ENCODE data around the gene PCDH7. TPM values are rescaled to one million over a fixed set of nuclear protein-coding genes. Genes with fewer than 3 reads are reported as not detected.
A peak's percentile ranks its signal among the peaks of the same experiment; 100 is the strongest.

The PCDH7 gene
- total RNA-seq, 1 donor from 2014 or later, result 96.1 TPM

DNA sequence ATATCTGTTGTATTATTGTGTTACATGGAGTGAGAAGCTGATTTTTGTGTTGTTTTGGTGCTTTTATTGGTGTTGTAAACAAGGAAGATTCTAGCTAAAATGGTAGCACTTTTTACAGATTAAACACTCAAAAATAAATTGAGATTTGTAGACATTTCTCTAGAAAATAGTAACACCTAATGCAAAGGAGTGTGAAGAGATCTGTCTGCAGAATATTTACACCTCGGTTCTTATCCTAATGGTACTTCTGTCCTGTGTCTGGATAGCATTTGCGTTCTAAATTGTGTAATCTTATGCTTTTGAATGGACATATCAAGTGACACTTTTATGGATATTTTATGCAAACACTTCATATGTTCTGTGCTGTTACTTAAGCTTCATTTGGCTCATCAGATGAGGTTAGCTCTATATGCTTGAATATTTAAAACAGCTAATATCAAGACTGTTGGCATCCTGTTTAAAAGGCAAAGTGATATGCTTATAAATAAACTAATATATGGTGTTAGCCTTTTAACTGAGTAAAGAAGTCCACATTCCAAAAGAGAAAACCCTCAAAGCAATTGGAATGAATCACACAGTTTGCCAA lies 6.0 kb downstream of the PCDH7 start:
- DNase-seq (ENCODE audit: low spot score), result peak; percentile 57

DNA sequence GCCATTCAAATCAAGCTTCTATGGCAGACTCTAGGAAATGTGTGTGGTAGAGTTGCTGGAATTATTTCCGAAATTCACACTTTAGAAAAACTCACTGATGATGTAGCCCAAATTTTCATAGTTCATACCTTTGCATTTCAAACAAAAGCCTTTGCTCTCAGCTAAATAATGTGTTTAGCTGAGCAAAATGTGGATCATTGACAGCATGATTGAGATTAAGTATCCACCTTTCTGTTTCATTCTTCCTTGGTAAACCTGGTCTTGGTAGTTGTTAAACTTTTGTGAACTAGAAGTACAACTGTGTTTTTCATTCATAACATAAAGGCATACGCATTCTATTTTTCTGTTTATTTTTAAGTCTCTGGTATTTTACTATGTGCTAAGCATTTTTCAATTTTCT lies 7.2 kb downstream of the PCDH7 start:
- no peak for DNase-seq (ENCODE audit: low spot score)

DNA sequence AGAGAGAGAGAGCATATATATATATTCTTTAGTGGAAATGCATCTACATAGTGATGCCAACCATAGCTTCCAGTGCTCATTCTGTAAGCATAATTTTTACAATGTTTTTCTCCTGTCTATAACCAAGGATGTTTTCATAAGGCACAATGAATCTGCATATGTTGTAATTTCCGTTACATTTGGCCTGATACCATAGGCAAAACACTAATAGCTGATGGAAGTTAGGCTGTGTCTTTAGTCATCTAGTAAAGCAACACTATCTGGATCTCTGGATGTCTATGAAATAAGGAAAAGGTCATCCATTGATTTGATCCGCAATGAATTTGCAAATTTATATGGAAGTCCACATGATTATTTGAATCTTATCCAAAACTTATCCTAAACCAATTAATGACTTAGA lies 8.1 kb downstream of the PCDH7 start:
- DNase-seq (ENCODE audit: low spot score), result no peak

DNA sequence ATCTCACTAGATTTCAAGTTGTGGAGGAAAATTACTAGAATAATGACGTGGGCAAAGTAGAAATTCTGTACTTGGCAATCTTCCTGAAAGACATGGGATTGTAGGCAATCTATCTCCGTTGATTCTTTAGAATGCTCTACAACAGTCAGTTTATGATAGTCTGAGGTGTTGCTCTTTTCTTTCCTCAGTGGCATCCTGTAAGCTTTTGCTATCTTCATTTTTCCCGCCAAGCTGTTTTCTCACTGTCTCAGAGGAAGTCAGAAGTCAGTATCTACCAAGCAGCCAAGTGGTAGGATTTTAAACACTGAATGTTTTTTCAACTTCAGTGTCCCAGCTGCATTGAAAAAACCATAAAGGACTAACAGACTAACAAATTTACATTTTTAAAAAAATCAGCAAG lies 23.7 kb downstream of the PCDH7 start:
- DNase-seq (ENCODE audit: low spot score), result no peak

DNA sequence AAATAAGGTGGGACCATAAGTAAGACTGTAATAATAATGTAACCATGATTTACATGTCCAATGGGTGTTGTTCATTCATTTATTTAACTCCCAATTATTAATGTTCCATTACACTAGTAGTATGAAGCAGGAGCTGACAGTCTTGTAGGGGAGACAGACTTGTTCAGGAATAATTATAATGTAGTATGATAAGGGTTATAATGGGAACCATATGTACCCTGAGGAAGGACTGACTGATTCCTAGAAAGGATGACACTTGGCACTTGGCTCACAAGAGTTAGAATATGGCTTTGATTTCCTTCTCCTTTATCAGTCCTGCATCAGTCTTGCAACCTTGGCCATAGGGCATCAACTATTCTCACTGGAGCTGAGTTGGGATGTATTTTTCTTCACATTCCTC lies 24.2 kb downstream of the PCDH7 start:
- DNase-seq (ENCODE audit: low spot score), result no peak

DNA sequence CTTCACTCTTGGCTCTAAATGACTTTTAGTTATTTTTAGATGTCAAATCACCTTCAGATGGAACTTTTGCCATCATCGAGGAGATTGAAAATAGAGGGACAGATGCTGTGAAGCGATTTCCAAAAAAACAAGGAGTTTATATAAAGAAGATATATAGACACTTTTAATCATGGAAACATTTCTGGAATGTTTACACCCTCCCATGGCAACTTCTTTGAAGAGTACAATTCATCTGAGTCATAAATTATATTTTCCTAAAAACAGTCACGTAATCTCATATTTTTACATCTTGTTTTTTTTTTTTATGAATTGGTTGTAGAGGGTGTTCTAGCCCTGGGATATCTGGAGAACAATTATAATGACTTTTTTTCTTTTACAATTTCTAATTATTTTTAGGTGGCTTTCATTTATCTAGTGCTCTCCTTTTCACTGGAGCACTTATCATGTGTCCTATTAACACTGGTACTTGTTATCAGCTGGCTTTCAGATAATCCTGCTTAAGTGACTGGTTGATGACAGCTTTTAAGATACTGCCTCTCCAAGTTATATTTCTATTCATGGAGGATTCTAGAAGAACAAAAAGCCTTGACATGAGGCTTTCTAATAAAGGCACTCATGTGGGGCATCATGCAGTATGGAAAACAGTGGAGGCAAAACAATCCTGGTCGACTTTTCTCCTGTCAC lies 24.9 kb downstream of the PCDH7 start:
- no peak for DNase-seq (ENCODE audit: low spot score)

DNA sequence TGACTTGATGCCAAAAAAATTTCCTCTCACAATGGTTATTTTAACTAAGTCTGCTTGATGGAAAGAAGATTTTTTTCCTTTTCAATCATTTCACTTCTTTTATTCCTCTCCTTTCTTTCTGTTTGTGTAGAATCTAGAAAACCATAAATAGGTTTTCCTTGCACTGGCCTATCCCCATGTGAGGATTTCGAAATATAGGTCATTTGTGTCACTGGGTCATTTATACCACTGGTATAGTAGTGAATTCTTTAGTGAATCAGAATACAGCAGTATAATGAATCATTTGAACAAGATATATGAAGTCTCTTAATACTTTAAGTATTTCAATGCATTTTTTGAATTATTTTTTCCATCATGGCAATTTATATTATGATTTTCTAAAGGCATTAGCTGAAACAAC lies 26.6 kb downstream of the PCDH7 start:
- no peak for DNase-seq (ENCODE audit: low spot score)

DNA sequence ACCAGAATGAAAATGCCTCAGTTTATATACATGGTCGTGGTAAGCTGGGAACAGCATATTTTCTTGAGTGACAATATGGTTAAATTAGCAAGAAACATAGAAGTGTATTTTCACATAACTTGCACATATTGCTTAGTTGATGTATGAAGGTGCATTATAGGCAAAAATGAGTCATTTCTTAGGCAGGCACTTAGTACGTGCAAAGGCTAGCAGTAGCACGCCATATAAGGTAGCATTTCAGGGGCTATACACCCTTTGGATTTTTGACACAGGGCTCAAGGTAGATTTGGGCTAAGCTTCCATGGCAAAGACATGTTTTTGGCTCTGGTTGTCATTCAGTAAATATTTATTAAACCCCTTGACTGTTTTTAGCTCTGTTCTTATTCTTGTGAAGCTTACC lies 33.1 kb downstream of the PCDH7 start:
- peak; percentile 76 for DNase-seq (ENCODE audit: low spot score)

DNA sequence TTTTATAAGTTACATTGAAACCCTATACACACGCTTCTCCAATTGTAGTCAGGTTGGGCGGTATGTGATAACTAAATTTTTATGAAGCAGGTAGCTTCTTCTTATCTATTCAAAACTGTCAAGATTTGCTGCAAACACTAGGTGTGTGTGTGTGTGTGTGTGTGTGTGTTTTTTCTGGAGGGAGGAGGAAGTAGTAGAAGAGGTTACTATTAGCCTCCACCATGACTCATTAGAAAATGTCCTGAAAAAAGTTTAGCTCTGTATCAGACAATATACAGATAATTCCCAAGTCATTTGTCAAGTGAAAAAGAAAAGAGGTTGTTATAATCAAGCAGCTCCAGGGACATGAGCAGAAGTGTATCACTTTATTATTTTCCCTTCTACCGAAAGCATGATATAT lies 33.9 kb downstream of the PCDH7 start:
- DNase-seq (ENCODE audit: low spot score), result no peak

DNA sequence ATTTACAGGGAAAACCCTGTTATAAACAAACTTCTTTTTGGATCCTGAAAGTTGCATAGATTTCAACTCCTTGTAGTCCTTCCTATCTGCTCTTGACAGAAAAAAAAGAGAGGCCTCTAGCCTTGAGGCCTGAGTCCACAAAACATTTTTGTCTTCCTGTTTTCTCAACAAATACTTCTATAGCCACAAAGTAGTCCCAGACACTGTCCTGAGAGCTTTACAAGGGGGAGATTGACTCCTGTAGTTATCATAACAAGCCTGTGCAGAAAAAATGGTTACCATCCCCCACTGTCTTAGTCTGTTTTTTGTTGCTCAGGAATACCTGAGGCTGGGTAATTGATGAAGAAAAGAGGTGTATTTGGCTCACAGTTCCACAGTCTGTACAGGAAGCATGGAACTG lies 35.2 kb downstream of the PCDH7 start:
- no peak for DNase-seq (ENCODE audit: low spot score)

DNA sequence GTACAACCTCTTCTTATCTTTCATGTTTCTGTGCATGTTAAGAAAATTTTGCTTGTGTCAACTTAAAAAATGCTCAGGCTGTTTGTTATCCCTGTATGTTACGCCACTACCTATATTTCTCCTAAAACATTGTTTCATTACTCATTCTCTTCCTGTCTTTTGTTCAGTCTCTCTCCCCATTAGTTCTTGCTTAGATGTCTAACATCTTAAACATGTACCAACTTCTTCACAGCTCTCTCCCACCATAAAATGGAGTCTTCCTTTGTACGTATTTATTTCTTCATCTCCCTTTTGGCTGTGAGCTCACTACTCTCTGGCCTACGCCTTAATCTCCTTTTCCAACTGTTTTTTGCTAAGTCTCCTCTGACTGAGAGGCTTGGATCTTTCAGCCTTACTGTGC lies 36.4 kb downstream of the PCDH7 start:
- no peak for DNase-seq (ENCODE audit: low spot score)

DNA sequence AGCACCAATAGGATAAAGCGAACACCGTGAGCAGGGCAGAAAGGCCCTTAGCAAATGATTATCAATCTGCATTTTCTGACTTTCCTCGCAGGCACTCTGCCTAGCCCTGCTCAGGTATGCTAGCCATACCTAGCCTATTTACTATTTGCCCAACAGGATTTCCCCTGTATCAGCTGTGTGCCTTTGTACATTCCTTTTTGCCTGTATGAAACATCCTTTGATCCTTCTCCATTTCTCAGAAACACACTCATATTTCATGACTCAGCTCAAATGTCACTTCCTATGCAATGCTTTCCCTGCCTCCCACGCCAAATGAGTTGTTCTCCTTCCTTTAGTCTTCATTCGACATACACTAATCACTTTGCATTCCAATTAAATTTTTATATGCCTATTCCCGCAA lies 37.2 kb downstream of the PCDH7 start:
- peak; percentile 45 for DNase-seq (ENCODE audit: low spot score)

DNA sequence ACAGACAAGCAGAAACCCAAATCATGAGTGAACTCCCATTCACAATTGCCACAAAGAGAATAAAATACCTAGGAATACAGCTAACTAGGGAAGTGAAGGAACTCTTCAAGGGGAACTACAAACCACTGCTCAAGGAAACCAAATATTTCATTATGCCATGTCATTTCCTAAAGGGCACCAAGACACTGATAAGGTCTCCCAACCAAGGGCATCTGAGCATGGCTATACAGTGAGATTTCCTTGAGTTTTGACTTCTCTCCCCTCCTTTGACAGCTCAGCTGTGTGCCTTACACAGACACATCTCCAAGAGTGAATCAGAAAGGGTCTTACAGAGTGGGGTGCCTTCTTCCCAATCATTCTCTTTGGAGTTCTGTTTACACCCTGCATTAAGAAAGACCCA lies 40.4 kb downstream of the PCDH7 start:
- no peak for DNase-seq (ENCODE audit: low spot score)

DNA sequence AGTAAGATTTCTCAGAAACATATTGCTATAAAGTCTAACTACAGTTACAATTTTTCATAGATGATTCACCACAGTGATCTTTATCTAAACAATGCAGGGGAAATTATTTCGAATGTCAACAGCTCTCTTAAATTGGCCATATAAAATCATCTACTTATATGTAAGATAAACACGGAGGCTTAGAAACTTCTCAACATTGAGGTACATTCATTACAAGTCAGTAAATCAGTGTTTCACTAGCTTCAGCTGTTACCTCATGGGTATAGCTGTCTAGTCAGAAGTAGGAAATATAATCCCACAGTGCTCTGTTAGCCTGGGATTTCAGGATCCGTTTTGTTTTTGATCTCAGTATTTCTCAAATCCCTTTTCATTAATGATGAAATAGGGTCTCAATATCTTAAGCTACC lies 43.2 kb downstream of the PCDH7 start:
- peak; percentile 68 for DNase-seq (ENCODE audit: low spot score)

DNA sequence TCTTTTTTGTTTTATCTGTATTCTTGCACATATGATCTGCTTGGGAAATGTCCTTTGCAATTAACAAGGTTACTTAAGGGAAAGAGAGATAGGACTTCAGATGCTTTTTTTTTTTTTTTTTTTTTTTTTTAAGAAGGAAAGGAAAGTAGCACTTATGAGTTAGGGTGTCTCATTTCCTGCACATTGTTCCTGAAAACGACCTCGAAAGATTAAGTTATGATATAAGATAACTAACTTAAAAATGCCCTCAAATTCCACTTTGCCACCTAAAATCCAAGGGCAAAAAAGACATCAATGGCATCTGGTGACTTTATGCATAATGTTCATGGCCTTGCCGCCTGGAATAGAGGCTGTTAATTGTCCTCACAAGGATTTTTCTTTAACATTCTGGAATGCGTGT lies 44.9 kb downstream of the PCDH7 start:
- DNase-seq (ENCODE audit: low spot score), result no peak

DNA sequence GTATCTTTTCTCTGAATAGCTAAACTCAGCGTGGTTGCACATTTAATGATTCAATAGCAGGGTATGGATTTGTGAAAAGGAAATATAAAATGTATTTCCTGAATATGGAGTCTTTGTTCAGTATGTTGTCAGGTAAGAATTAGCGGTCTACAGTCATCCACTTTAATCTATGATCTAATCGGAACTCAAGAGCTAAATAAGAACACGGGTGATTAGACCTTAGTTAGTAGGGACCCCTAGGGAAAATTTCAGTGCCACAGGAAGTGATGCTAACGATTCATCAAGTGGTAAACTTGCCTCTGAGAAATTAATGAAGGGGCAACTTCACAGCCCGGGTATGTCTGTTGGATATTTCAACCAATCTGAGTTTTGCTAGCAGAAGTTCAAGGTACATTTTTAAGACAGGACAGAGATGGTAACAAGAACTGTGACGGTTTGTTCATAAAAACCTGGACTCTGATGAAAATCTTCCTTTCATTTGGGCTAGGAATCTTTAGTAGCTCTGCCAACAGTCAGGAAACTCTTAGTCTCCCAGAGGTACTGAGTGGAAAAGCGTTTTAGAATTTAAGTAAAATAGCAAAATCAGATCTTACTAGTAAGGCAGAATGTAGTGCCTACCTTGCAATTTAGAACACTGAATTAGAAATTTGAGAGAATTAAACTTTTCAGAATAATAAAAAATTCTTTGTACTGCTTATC lies 47.1 kb downstream of the PCDH7 start:
- DNase-seq (ENCODE audit: low spot score), result no peak

DNA sequence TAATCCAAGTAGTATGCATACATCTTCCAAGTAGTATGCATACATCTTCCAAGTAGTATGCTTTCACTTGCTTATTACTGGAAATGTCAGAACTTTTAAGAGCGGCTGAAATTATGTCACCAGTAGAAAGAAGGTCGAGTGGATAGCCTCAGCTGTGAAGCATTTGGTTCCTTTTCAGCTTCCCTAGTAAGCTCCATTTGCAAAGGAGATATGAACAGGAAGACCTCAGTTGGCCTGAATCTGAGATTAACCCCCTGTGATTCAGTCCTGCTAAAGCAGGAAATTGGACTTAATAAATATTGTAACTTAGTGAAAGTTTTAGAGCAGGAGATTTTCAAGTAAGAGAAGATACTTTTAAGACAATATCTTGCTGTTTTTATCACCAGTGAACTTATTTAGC lies 48.1 kb downstream of the PCDH7 start:
- DNase-seq (ENCODE audit: low spot score), result no peak

DNA sequence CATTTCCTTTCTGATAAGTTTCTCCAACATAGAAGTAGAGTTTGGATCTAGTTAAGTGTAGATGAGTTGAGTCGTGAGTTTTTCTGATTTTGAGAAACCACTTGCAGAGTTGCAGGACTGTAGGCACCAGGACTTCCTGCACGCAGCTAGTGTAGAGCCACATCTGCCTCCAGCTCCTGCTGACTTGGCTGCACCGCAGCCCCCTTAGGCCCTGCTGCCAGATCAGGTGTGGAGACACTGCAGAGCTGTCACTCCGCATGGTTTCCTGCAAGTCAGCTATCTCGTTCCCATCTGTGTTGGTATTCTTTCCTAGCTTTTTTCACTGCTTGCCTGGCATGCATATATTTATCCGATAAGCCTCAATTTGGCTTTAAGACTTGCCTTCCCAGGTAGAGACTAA lies 48.9 kb downstream of the PCDH7 start:
- no peak for DNase-seq (ENCODE audit: low spot score)

DNA sequence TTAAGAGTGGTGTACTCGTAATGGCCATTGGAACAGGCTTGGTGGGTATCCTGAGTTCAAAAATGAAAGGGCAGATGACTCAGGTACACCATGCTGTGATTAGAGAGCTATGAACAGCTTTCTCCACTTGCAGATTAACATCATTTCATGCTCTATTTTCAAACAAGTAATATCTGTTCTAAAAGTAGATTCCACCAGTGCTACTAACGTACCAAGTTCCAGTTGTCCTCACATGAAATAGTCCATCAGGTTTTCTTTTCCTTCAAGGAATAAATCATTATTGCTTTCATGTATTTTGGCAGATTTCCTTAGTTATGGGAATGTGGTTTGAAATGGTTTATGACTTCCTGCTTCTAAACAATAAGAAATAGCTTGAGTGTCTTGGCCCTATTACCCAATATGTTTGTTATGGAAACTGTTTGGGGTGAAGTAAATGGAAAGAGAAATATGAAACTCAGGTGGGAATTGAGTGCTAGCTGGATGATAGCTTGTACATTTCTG lies 49.9 kb downstream of the PCDH7 start:
- peak; percentile 35 for DNase-seq (ENCODE audit: low spot score)

DNA sequence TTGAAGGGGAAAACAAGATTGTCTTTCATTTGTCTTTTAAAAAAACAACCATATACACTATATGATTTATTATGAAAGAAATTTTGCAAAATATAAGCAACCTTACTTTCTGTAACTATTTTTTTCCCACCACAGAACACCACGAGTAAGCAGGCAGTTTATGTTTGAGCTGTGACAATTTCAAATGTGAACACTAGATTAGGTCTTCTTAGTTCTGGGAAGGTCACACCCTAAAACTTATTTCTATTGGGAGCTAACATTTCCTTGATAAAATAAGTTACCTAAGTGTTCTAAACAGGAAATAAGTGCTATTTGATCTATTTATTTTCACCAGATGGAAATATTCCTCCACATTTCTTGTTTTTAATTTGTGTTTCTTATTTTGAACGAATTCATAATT lies 50.6 kb downstream of the PCDH7 start:
- DNase-seq (ENCODE audit: low spot score), result no peak

DNA sequence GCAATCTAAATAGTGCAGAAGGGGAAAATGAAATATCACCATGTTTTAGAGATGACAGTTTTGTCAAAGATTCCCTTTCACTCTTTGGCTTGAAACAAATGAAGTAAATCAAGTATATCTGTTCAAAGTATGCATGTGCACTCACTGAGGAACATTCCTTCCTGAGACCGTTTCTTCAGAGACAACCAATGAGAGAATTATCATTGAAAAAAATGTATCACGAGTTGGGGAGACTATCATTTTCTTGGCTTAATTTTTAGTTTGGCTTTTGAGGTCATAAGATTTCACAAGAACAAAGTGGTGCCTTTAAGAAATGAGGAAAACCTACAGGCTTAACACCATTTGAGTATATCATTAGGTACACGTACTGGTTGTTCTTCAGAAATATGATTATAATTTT lies 56.3 kb downstream of the PCDH7 start:
- no peak for DNase-seq (ENCODE audit: low spot score)

DNA sequence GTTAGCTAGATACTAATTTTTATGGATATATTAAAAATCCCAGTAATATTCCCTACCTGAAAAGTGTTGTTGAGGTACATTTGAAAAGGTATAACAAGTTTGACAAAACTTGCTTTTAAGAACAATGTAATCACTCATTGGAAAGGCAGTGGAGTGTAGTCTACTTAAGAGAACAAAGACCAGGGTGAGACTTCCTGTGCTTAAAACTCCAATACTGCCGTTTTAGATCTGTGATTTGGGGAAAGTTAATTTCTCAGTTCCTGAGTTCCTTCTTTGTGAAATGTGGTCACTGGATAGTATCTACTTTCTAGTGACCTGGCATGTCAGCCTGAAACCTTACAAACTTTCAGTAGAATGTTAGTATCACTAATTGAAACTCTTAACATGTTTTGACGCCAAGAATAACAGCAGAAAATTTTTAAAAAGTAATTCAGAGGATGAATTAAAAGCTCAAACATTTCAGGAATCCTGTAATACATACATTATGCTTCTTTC lies 56.8 kb downstream of the PCDH7 start:
- DNase-seq (ENCODE audit: low spot score), result no peak
